ENCODE data around the gene PCSK7.

Gene PCSK7

GRCh38 chr11:117256573-117256972 is 24.7 kb upstream of the PCSK7 start:
- Histone ChIP-seq H3K36me3 (peaks cover 17 to 55% (median 28%) of the 10 kb centered on the region in 3 donors), H3K4me1 (no peaks in the 10 kb centered on the region), H3K27me3 (no peaks in the 10 kb centered on the region), H3K27ac (no peak overlapping the region), H3K9me3 (no peaks in the 10 kb centered on the region), H3K4me3 (no peak overlapping the region)
- no peak for DNase-seq
- TF ChIP-seq CTCF (IDR thresholded peaks at IDR 0.05) = no peak
- intact Hi-C loops (cut with DNase I; ENCODE audit: low total_unique reads) = no loop called here

GRCh38 chr11:117255966-117256365 is 24.1 kb upstream of the PCSK7 start:
- intact Hi-C loops (cut with DNase I; ENCODE audit: low total_unique reads) = no loop called here
- no peak for TF ChIP-seq CTCF (IDR thresholded peaks at IDR 0.05)
- H3K27ac ChIP-seq = no peak overlapping the region
- H3K27me3 ChIP-seq = no peaks in the 10 kb centered on the region
- H3K36me3 ChIP-seq = peaks cover 11 to 53% (median 28%) of the 10 kb centered on the region in 3 donors
- DNase-seq = no peak
- H3K9me3 ChIP-seq = no peaks in the 10 kb centered on the region
- no peak overlapping the region for H3K4me3 ChIP-seq
- H3K4me1 ChIP-seq = no peaks in the 10 kb centered on the region

- Histone ChIP-seq H3K9me3 (no peaks in the 10 kb centered on the region), H3K4me3 (no peak overlapping the region), H3K27ac (no peak overlapping the region), H3K4me1 (no peaks in the 10 kb centered on the region), H3K36me3 (peaks cover 46 to 89% (median 59%) of the 10 kb centered on the region in 3 donors), H3K27me3 (no peaks in the 10 kb centered on the region)
- intact Hi-C loops (cut with DNase I; ENCODE audit: low total_unique reads) = no loop called here
- no peak for TF ChIP-seq CTCF (IDR thresholded peaks at IDR 0.05)
- DNase-seq = no peak
These were observed 19.6 kb upstream of the PCSK7 start for GRCh38 chr11:117251506-117251905.

- Histone ChIP-seq H3K4me3 (no peak overlapping the region), H3K36me3 (peaks cover 62 to 91% (median 66%) of the 10 kb centered on the region in 3 donors), H3K9me3 (no peaks in the 10 kb centered on the region), H3K4me1 (no peaks in the 10 kb centered on the region), H3K27me3 (no peaks in the 10 kb centered on the region), H3K27ac (no peak overlapping the region)
- intact Hi-C loops (cut with DNase I; ENCODE audit: low total_unique reads) = no loop called here
- TF ChIP-seq CTCF (IDR thresholded peaks at IDR 0.05) = no peak
- DNase-seq = no peak
These were observed 17.7 kb upstream of the PCSK7 start for GRCh38 chr11:117249571-117249970.

- Histone ChIP-seq H3K36me3 (peaks cover 53 to 89% (median 67%) of the 10 kb centered on the region in 3 donors), H3K27ac (no peak overlapping the region), H3K4me1 (no peaks in the 10 kb centered on the region), H3K9me3 (no peaks in the 10 kb centered on the region), H3K4me3 (no peak overlapping the region), H3K27me3 (no peaks in the 10 kb centered on the region)
- TF ChIP-seq CTCF (IDR thresholded peaks at IDR 0.05) = no peak
- intact Hi-C loops (cut with DNase I; ENCODE audit: low total_unique reads) = no loop called here
- no peak for DNase-seq
These were observed 16.5 kb upstream of the PCSK7 start for GRCh38 chr11:117248341-117248740.

- Histone ChIP-seq H3K36me3 (peaks cover 29 to 57% (median 45%) of the 10 kb centered on the region in 3 donors), H3K27me3 (no peaks in the 10 kb centered on the region), H3K27ac (no peak overlapping the region), H3K4me1 (peaks cover 0 to 1% (median 0%) of the 10 kb centered on the region in 4 donors), H3K4me3 (no peak overlapping the region), H3K9me3 (no peaks in the 10 kb centered on the region)
- no peak for TF ChIP-seq CTCF (IDR thresholded peaks at IDR 0.05)
- no peak for DNase-seq
- intact Hi-C loops (cut with DNase I; ENCODE audit: low total_unique reads) = loop anchor here (10.0 kb wide), 2 partner anchors 364 to 454 kb away; partner anchors contain the start of gene ZPR1
These were observed 7.4 kb upstream of the PCSK7 start for GRCh38 chr11:117239295-117239694.

All from tibial artery (tissue), 4 donors.